ENCODE data around the gene TSSK6.

DNA sequence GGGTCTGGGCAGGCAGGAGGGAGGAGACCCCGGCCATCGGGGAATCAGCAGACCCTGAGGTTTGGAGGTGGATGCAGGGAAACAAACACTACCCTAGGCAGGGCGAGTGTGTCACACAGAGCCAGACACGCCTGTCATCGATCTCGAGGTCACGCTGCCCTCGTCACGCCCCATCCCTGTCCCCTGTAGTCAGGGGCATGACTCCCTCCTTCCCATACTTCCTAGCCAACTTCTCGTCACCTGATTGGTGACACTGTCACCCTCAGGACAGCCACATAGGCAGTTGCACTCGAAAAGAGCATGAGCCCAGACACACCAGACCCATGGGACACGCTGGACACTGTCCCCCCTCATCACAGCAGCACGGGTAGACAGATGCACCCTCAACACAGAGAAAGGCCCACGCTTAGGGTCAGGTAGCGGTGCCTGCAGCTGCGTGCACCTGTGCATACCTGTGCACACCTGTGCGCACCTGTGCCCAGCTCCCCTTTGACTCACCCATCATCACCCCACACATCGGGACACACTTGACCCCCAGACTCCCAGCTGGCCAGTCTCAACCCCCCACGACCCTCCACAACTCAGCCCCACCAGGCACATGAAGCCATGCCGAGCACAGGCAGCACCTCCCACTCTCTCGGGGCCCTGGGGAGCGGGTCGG is 34.6 kb upstream of the TSSK6 start:
- TF ChIP-seq CTCF (conservative IDR thresholded peaks at IDR 0.05; ENCODE audit: low read depth, low read length), result no peak
- no peak for TF ChIP-seq EZH2 (IDR thresholded peaks at IDR 0.05; ENCODE audit: low read length, unreplicated experiment)

Measured in PC-3 (cell line).